Endothelial cell of umbilical vein (primary cell): ENCODE measurements around the gene CNTNAP2.

Experiments
- CTCF ChIP-seq, 2 donors: IDR thresholded peaks; 1 replicate in 1 of 2; 2 replicates in 1 of 2; pipeline ENCODE4 v1.5.1; 2011; ENCODE audit warnings: low read length in 2 of 2, mild to moderate bottlenecking in 2 of 2, moderate library complexity in 2 of 2, control low read depth in 1 of 2, inconsistent platforms in 1 of 2, low read depth in 1 of 2; ENCODE audit not compliant: insufficient read depth in 1 of 2; ENCODE audit errors: extremely low read depth in 1 of 2
- EZH2 ChIP-seq: IDR thresholded peaks from 2 replicates; pipeline ENCODE4 v1.6.1; 2012; ENCODE audit warnings: borderline replicate concordance, low read depth, mild to moderate bottlenecking, moderate library complexity, low read length, inconsistent platforms; ENCODE audit not compliant: severe bottlenecking
- GATA2 ChIP-seq: IDR thresholded peaks from 2 replicates; pipeline ENCODE4 v1.7.0; 2011; ENCODE audit warnings: low read depth, mild to moderate bottlenecking, moderate library complexity, mixed read lengths, low read length; ENCODE audit not compliant: insufficient read length, insufficient read depth
- JUN ChIP-seq: IDR thresholded peaks from 2 replicates; pipeline ENCODE4 v1.6.1; 2011; ENCODE audit warnings: borderline replicate concordance, low read depth; ENCODE audit not compliant: insufficient read length, insufficient read depth
- MAX ChIP-seq: IDR thresholded peaks from 2 replicates; pipeline ENCODE4 v1.6.1; 2011; ENCODE audit not compliant: insufficient read depth, insufficient read length
- MYC ChIP-seq: IDR thresholded peaks from one replicate; pipeline ENCODE4 v1.6.1; 2011; ENCODE audit warnings: mild to moderate bottlenecking, low read depth, low read length
- POLR2A ChIP-seq: IDR thresholded peaks from 2 replicates; pipeline ENCODE4 v1.6.1; 2012; ENCODE audit warnings: low read depth, mild to moderate bottlenecking, control low read depth, low read length
- POLR2AphosphoS5 ChIP-seq: IDR thresholded peaks from 2 replicates; pipeline ENCODE4 v1.6.1; 2012; ENCODE audit warnings: low read depth, mild to moderate bottlenecking, control low read depth, low read length, moderate library complexity; ENCODE audit not compliant: insufficient read depth

GRCh38 chr7:148332191-148333186 lies 2215.9 kb downstream of the CNTNAP2 start:
- TF ChIP-seq MAX (no peak), CTCF (IDR thresholded peaks at IDR 0.05; ENCODE audit: extremely low read depth in 1 of 2, insufficient read depth in 1 of 2, low read depth in 1 of 2, low read length in 2 of 2) (no peak), POLR2AphosphoS5 (no peak), GATA2 (no peak), POLR2A (no peak), EZH2 (no peak), JUN (no peak), MYC (no peak)
